GM21737 (cell line): ENCODE results near the gene CAPG.

Experiments used
- ATAC-seq: cut with Tn5 transposase; IDR thresholded peaks from one replicate; pipeline ENCODE4 v1.9.1; 2021; ENCODE audit warnings: mild to moderate bottlenecking, moderate library complexity; ENCODE audit not compliant: unreplicated experiment

Gene CAPG

DNA sequence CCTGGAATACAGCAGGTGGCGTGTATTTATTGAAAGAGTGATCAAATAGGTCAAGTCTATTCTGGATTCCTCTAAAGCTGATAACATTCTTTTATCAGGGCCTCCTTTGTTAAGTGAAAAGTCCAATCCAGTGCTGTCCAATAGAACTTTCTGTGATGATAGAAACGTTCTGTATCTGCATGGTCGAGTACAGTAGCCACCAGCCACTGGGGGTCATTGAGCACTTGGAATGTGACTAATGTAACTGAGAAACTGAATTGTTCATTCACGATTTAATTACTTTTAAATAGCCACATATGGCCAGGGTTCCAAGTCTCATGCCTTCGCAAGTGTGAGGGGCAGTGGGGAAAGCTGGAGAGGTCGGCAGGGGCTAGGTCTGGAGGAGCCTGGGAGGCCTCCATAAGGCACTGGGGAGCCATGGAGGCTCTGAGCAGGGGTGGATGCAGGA, 28.9 kb upstream of the CAPG start:
- no peak for ATAC-seq

DNA sequence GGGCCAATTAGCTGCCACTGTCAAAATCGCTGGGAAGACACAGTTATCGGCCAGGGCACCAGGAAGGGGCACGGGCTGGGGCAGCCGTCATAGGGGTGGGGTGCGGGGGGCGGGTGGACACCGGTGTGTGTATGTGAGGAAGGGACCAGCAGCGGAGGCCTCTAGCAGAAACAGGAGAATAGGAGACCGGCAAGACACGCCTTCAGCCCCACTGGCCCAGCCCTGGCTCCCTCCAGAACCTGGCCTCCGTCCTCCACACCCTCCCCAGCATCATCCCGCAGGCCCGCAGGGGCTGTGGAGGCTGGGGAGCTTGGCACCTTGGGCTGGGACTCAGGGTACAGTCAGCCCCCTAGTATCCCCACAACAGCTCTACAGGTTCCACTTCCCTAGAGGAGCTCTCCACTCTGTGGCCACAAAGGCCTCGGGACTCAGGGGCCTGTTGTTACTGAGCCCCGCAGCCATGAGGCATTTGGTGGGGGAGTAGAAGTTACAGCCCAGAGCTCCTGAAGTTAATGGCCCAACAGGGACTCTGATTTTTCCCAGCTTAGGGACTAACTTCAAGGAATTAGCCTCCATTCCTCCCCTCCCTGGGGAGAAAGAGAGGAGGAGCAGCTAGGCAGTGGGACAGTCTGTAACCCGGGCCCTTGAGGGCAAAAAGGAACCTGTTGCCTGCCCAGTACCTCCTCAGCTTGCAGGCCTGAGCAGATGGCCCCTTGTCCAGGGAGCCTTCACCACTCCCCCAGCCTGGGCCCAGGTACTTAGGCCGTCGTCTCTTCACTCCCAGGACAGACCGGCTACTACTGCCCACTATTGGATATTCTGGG, 28.2 kb upstream of the CAPG start:
- ATAC-seq: no peak

DNA sequence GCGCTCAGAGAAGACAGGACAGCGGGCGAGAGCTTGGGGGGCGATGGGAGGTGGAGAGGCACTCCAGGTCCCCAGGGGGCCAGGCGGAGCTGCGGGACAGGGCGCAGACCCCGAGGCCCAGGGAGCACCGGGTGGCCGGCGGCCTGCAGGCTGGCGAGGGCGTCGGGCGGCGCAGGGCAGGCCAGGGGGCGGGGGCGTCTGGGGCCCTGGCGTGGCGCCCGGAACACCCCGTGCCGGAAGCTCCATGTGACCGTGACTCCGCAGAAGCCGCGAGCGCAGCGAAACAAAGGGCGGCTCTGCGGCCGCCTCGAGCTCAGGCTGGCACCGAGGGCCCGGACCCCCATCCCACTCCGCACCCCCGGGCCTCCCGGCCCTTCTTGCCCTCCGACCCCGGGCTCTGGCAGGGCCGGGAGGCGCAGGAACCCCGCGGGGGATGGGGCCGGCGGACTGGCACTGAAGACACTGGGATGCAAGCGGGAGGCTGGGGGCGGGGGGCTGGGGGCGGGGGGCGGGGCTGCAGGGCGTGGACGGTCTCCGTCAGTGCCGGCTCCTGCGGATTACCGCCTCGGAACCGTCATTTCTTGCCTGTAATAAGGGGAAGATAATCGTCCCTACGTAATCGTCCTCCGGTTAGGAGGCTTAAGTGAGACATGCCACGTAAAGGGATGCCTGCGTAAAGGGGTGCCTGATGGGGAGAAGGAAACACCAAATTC, 27.5 kb upstream of the CAPG start:
- peak; percentile 81 for ATAC-seq

DNA sequence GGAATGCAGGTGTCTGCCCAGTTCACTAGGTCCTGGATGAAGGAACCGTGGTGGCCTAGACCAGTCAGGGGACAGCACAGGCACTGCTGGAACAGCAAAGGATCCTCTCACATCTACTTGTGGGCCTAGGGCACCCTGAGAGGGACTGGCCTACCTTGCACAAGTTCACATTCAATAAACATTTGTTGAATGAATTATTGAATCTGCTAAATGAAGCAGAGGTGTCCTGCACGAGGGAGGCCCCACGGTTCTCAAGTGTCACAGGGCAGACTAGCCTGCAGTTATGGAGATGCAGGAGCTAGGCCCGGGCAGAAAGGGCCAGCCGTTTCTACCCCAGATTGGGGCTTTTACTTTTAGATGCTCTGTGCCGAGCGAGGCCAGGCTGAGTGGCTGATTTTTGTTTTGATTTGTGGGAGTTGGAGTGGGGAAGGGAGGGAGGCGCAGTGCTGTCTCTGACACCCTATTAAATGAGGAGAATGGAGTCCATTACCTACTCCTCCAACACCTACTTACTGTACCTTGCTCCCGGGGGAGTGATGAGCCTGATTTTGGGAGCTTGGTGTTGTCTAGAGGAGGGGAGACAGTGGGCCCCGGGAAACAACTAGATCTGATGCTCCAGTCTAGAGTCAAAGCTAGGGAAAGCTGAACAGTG, 26.8 kb upstream of the CAPG start:
- ATAC-seq: no peak

DNA sequence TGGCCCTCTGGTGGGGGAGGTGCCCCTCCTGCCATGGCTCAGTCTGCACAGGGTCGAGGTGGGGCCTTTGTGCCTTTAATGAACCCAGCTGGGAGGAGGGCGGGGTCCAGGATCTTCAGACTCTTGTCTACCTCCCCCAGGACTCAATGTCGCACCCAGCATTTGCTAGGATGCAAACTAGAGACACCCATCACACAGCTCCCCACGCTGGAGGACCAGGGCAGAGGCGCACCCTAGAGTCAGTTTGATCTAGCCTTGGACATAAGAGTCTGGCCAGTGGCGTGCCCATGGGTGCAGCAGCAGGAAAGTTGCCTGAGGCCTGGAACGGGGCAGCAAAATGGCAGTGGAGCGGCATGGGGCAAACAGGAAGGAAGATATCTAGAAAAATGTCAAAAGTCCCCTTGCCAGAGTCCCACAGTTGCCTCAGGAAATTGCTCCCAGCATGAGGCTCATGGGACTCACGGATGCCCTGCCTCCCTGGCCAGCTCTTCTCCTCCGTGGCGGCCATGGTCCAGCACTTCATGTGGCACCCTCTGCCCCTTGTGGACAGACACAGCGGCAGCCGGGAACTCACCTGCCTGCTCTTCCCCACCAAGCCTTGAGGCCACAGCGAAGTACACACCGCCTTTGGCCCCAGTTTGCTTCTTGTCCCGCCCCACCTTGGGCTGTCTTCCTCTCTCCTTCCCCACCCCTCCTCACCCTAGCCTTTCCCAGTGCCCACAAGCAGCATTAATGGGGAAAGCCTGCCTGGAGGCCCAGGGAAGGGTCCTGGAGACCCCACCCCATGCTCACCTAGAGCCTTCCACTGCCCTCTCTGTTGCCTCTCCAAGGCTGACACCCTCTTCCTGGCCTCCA, 26.0 kb upstream of the CAPG start:
- ATAC-seq: no peak

DNA sequence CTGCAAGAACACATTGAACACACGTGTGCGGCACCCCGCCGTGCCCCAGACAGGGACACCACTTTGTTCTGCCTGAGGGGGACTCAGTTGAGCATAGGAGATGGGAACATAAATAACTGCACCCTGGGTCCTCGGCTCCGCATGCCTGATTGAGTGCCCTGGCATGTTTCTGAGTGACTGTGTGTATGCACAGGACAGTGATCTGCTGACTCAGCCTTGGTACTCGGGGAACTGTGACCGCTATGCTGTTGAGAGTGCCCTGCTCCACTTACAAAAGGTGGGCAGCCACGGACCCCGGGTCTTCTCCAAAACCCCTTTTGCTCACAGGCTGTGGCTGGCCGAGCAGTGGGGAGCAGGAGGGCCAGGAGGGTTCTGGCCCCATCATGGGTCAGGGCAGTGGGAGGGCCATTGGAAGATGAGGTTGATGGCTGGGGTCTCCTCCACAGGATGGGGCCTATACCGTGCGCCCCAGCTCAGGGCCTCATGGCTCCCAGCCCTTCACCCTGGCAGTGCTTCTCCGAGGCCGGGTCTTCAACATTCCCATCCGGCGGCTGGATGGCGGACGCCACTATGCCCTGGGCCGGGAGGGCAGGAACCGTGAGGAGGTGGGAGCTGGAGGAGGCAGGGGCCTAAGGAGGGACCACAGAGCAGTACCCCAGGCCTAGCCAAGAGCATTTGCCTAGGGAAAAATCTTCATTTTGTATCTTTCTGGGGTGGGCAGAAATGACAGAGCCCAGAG, 25.2 kb upstream of the CAPG start:
- ATAC-seq: no peak

DNA sequence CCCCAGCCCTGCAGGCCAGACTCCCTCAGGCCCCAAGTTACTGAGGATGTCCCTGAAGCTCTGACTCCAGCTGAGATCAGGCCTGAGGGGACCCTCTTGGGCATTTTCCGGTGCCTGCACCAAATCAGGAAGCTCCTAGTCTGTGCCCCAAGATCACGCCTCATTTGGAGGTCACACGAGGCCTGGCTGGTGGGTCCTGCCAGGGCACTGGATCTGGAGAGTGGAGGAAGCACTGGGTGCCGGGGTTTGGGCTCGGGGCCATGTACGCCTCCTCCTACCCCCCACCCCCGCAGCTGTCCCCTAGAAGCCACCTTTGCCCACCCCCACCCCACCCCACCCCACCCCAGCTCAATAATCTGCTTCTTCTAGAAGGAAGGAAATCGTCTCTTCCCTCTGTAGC, 24.5 kb upstream of the CAPG start:
- ATAC-seq: no peak

DNA sequence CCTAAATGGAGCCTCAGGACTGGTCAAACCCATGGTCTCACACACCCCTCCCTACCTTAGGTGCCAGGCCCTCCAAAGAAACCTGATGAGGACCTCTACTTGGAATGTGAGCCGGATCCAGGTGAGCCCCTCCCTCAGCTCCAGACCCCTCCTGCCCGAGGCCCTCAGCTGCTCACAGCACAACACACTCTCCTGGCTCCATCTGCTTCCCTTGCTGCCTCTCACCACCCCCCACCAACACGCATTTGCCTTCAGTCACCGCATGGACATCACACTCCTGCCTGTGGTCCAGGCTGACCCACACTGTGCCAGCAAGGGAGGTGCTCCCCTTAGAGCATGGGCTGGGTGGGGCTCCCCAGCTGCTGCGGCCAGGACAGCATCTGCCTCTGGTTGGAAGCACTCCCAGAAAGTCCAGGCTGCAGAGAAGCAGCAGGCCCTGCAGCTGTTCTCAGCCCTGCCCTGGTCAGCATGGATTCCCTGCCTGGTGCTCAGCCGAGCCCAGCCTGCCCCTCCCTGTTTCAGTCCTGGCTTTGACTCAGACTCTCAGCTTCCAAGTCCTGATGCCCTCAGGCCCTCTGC, 23.4 kb upstream of the CAPG start:
- ATAC-seq: no peak

DNA sequence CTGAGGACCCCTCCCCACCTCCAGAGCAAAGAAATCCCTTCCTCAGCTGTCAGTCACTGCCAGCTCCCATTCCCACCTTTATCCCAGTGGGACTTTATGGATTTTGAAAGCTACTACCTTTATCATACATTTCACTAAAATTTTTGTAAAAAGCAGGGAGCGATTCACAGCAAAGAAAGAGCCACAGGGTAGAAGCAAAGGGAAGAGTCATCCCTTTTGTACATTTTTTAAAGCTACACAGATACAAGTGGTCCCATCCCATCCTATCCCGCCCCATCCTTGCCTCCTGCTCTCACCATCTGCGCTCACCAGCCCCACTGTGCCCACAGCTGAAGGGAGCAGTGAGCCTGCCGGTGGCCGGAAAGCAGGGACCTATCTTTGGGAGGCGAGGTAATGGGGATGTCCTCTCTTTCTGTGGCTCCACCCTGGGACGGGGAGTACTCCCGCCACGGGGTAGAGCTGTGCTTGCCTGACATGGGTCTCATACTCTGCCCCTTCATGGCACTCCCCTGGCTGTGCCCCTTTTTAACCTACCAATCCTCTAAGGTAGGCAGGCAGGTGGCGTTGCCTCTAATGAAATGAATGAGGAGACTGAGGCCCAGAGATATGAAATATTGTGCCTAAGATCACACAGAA, 21.5 kb upstream of the CAPG start:
- ATAC-seq: no peak

DNA sequence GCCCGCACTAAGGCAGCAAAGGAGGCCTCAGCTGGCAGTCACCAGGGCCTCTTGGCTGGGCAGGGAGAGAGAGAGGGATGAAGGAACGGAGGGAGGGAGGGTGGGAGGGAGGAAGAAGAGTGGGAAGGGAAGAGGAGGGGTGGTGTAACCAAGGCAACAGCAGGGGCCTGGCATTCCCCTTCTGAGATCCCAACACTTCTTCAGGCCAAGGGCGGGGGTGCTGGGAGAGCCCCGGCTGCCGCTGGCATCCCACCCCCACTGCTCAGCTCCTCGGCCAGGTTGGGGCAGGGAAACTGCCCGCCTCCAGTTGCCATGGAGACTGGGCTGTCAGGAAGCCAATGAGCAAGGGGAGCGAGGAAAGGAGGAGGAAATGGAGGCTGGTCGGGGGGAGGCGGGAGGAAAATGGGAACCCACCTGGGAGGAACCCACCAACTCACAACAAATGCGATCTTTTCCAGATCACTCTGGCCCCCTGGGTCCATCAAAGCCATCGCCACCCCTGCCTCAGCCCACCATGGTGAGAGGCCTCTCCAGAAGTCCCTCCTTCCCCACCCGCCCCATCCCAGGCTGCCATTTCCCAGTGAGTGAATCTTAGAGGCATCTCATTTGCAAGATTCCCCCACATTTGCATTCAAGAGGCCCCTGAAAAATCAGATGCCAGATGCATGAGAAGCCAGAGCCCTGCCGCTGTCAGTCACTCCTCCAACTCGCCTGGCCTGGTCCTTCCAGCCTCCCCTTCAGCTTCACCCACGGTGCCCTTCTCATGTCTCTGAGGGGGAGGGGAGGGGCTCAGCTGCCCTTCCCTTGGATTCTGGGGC, 20.8 kb upstream of the CAPG start:
- no peak for ATAC-seq

DNA sequence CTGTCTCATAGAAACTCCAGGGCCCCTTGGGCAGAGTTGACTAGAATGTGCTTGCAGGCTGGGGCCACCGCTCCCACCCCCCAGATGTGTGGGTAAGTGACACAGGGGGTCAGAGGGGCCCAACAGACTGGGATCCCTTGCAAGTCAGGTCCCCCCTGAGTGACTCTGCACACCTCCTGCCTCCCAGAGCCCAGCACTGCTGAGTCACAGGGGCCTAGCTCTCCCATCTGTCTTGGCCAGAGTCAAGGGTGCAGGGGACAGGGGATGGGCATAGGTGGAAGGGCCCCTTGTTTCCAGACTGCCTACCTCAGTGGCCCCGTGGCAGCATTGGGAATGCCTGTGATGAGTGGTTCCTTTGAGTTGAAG, 19.7 kb upstream of the CAPG start:
- no peak for ATAC-seq

DNA sequence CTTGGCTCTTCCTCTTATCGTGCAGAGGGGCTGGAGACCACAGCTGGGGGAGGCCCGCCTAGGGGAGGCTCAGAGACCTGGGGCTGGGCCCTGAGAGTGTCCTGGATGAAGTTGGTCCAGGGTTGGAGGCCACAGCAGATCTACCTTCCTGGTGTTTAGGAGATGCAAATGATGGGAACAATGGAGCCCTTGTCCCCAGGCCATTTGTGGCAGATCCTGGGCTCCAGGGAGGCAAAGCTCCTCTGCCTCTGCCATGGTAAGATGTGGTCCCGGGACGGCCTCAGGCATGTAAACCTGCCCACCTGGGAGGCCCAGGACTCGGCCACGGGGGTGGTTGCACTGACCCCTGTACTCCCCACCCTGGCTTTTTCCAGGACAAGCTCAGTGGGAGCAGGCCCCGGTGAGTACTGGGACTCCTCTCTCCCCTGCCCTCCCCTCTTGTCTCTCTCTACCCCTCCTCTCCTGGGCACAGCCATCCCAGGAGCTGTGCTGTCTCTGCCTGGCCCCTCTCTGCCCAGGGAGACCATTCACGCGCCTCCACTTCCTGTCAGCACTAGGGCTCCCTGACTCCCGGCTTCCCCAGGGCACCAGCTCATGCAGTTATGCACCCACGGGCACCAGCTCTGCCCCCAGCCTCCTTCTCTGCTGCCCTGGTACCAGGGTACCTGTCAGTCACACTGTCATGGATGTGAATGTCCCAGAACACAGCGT, 19.2 kb upstream of the CAPG start:
- ATAC-seq: no peak

DNA sequence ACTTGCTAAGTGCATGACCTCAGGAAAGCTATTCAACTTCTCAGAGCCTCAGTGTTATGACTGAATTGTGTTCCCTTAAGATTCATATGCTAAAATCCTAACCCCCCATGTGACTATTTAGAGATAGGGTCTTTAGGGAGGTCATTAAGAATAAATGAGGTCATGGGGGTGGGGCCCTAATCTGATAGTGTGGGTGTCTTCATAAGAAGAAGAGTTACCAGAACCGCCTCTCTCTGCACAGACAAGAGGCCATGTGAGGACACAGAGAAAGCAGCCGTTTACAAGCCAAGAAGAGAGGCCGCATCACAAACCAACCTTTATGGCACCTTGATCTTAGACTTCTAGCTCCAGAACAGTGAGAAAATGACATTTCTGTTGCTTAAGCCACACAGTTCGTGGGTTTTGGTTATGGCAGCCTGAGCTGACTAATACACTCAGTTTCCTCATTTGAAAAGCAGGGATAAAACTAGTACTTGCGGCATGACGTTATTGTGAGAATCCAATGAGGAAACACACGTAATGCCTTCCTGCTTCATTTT, 18.2 kb upstream of the CAPG start:
- ATAC-seq: no peak

DNA sequence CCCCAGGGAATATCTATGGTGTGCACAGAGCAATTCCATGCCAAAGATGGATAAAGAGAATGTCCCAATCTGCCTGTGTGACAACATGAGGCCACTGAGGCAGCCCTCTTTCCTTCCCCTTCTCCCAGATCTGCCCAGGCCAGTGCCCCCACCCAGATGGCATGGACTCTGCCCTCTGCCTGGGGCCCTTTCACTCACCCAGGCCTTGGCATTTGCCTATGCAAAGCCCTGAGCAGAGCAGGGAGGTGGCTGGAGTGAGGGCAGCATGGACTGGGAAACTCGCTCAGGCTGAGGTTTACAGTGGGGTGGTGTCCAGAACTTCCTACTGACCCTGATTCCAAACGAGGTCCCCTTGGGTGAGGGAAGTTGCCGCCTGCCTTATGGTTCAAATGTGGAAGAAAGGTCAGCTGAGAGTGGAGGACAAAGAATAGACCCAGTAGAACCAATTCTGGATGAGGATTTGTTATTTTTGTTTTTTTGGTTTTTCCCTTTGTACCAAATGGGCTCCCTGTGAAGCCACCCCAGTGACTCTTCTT, 17.2 kb upstream of the CAPG start:
- no peak for ATAC-seq

DNA sequence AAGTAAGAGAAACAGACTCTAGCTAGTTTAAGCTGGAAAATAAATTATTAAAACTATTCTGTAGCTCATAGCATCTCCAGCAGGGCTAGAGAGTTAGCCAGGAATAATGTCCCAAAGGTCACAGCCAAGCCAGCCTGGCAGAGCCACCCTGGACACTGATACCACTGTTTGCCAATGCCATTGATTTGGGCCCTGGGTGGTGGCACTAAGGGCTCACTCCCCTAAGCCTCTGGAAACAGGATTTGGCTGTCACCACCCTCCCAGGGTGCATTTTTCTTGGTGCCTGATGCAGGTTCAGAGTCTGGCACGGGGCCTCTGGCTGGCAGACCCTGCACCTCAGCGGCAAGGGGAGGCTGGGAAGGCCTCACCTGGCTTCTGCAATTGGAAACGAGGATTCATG, 15.4 kb upstream of the CAPG start:
- ATAC-seq: no peak

DNA sequence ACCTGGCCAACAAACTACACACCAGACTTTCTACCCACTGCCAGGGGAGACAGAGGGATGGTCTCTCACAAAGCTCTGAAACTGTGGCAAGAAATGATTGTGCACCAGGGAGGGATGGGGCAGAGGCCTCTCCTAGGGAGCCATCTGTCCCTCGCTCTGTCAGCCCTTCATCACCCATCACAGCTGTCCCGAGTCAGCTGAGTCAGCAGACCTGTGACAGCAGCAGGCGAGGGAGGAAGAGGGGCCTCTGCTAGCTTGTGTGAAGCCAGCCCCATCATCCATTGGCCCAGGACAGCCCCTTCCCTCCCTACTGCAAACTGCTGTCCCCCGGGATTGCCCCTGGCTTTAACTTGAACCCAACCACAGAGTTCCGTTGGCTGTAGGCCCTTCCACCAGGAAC, 13.4 kb upstream of the CAPG start:
- no peak for ATAC-seq

DNA sequence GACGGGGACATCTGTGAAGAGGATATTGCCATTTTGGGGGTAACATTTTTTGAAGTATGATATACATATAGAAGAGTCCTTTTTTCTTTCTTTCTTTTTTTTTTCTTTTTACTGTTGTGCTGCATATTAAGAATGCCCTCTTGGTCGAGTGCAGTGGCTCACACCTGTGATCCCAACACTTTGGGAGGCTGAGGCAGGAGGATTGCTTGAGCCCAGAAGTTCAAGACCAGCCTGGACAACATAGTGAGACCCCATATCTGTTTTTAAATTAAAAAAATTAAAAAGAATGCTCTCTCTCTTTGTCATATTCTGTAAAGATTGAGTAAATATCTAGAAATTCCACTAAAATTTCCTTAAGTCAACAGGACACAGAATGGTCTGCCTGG, 11.9 kb upstream of the CAPG start:
- ATAC-seq: no peak
